HG03039 (cell line): ENCODE results near the gene PTPRK.
"Not testable (repeated sequence)": the region's sequence is repeated elsewhere in the genome, so short reads cannot be mapped to it uniquely, and the experiment has no call there.

Source experiments
- ATAC-seq: cut with Tn5 transposase; IDR thresholded peaks from one replicate; pipeline ENCODE4 v1.9.1; 2021; ENCODE audit warnings: mild to moderate bottlenecking, moderate library complexity; ENCODE audit not compliant: unreplicated experiment

The PTPRK gene

GRCh38 chr6:127941228-127941627 is 579.2 kb downstream of the PTPRK start:
- ATAC-seq, result no peak

GRCh38 chr6:127939442-127940066 is 580.8 kb downstream of the PTPRK start:
- no peak for ATAC-seq

GRCh38 chr6:127938701-127939100 is 581.7 kb downstream of the PTPRK start:
- ATAC-seq, result no peak

- no peak for ATAC-seq
These were observed 582.7 kb downstream of the PTPRK start for GRCh38 chr6:127937747-127938146.

- ATAC-seq, result no peak
These were observed 583.3 kb downstream of the PTPRK start for GRCh38 chr6:127937102-127937501.

- ATAC-seq, result no peak
These were observed 585.4 kb downstream of the PTPRK start for GRCh38 chr6:127934956-127935355.

- ATAC-seq, result no peak
These were observed 586.3 kb downstream of the PTPRK start for GRCh38 chr6:127933852-127934840.

- ATAC-seq, result no peak
These were observed 587.3 kb downstream of the PTPRK start for GRCh38 chr6:127933137-127933536.

GRCh38 chr6:127932708-127933107 is 587.7 kb downstream of the PTPRK start:
- ATAC-seq, result no peak

GRCh38 chr6:127926441-127926840 is 594.0 kb downstream of the PTPRK start:
- not testable (repeated sequence) for ATAC-seq

- ATAC-seq, result no peak
These were observed 596.0 kb downstream of the PTPRK start for GRCh38 chr6:127924440-127924839.

- no peak for ATAC-seq
These were observed 596.4 kb downstream of the PTPRK start for GRCh38 chr6:127924031-127924430.

GRCh38 chr6:127923135-127923534 is 597.3 kb downstream of the PTPRK start:
- no peak for ATAC-seq

GRCh38 chr6:127921982-127922381 is 598.4 kb downstream of the PTPRK start:
- no peak for ATAC-seq

GRCh38 chr6:127920804-127921203 is 599.6 kb downstream of the PTPRK start:
- ATAC-seq, result no peak
